Spinal cord (tissue), 10 donors: ENCODE results near the gene DGCR8. TPM values are rescaled to one million over a fixed set of nuclear protein-coding genes. Genes with fewer than 3 reads are reported as not detected.

Experiments used
- DNase-seq, 6 donors: peaks; one replicate each; pipeline versions ENCODE4 v3.0.0 to v3.0.0-alpha.2; 2013 to 2015; ENCODE audit warnings: low spot score in 6 of 6, low read depth in 4 of 6
- H3K27ac ChIP-seq: one replicate; pipeline ENCODE4 v1.5.1; 2013; ENCODE audit warnings: low read depth, low read length, control low read depth
- H3K27me3 ChIP-seq: one replicate; pipeline ENCODE4 v1.6.1; 2013; ENCODE audit warnings: low read length; ENCODE audit not compliant: control insufficient read depth, insufficient read depth
- H3K36me3 ChIP-seq: one replicate; pipeline ENCODE4 v1.6.1; 2013; ENCODE audit warnings: low read length; ENCODE audit not compliant: control insufficient read depth, insufficient read depth
- H3K4me1 ChIP-seq: one replicate; pipeline ENCODE4 v1.6.1; 2013; ENCODE audit warnings: low read length; ENCODE audit not compliant: control insufficient read depth, insufficient read depth
- H3K4me3 ChIP-seq: one replicate; pipeline ENCODE4 v1.5.1; 2013; ENCODE audit warnings: low read depth, low read length, control low read depth
- H3K9me3 ChIP-seq: one replicate; pipeline ENCODE4 v1.6.1; 2013; ENCODE audit warnings: low read length; ENCODE audit not compliant: control insufficient read depth, insufficient read depth
- WGBS: methylation state at CpG from one replicate; pipeline ENCODE4 v1.1.5; 2013; ENCODE audit warnings: missing lambda C conversion rate; ENCODE audit not compliant: insufficient coverage; 5-methylcytosine and 5-hydroxymethylcytosine counted together
- polyA plus RNA-seq, 2 donors: library from polyadenylated mRNA; unstranded; fragments of 120-200 nt; gene quantifications; one replicate each; pipeline ENCODE4 v1.2.1, GENCODE V29; 2013; ENCODE audit not compliant: insufficient read length in 2 of 2
- total RNA-seq, 2 donors: library from RNA; depleted of rRNA in 1 of 2; stranded (reverse); fragments of 120-200 nt in 1 of 2; fragments of >200 nt in 1 of 2; gene quantifications; one replicate each; pipeline versions ENCODE4 v1.2.3 to v1.2.4, GENCODE V29; 2013 to 2014
- donor health status: healthy.

DGCR8 gene
- total and polyA plus RNA-seq, 4 donors: 20.7 to 58.7 (median 39.0) TPM

DNA sequence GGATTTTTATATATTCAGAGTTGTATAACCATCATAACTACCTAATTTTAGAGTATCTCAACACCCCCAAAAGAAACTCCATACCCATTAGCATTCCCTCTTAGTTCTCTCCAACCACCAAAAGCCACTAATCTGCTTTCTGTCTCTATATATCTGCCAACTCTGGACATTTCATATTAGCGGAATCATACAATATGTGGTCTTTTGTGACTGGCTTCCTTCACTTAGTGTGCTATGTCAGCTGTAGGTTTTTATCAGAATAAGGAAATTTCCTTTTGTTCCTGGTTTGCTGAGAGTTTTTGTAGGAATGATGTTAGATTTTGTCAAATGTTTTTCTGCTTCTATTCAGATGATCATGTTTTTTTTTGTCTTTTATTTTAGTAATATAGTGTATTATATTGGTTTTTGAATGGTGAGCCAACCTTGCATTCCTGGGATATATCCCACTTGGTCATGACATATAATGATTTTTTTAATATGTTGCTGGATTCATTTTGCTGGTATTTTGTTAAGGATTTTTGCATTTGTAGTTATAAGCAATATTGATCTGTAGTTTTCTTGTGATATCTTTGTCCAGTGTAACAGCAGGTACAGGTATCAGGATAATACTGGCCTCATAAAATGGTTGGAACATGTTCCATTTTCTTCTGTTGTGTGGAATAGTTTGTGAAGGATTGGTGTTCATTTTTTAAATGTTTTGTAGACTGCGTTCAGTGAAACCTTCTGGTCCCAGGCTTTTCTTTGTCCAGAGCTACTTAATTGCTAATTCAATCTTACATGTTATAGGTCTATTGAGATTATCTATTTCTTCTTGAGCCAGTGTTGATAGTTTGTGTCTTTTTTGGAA lies 16.8 kb downstream of the DGCR8 start:
- H3K27ac ChIP-seq: no peak overlapping the region
- no peaks in the 10 kb centered on the region for H3K4me1 ChIP-seq
- WGBS: no CpG with 5 or more reads among the region's 2 CpGs
- no peak for DNase-seq
- peaks cover 74% of the 10 kb centered on the region for H3K36me3 ChIP-seq
- H3K27me3 ChIP-seq: no peaks in the 10 kb centered on the region
- no peaks in the 10 kb centered on the region for H3K9me3 ChIP-seq
- H3K4me3 ChIP-seq: no peak overlapping the region

- no peaks in the 10 kb centered on the region for H3K4me1 ChIP-seq
- peaks cover 64% of the 10 kb centered on the region for H3K36me3 ChIP-seq
- no peaks in the 10 kb centered on the region for H3K27me3 ChIP-seq
- WGBS: 100% methylated on average over 5 of the region's 6 CpGs
- H3K4me3 ChIP-seq: no peak overlapping the region
- DNase-seq: no peak
- H3K9me3 ChIP-seq: no peaks in the 10 kb centered on the region
- no peak overlapping the region for H3K27ac ChIP-seq
These were observed 19.2 kb downstream of the DGCR8 start for GRCh38 chr22:20099099-20099711.

DNA sequence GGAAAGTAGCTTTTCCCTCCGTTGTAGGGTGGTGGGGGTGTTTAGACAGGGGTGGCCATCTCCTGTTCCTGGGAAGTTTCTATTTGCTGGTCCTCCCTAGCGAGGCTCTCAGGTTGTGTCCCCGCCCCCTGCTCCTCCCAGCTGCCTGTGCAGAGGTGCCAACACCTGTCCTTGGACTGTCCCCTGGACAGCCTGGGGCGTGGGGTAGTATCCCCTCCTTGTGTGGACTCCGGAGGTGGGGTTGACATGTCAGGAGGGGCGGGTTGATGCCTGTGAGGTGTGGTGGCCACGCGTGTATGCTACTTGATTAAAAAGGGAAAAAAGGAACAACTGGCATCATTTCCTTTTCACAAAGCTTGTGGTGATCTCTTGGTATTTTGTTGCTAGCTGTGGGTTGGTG lies 21.6 kb downstream of the DGCR8 start:
- Histone ChIP-seq H3K36me3 (peaks cover 69% of the 10 kb centered on the region), H3K4me1 (no peaks in the 10 kb centered on the region), H3K9me3 (no peaks in the 10 kb centered on the region), H3K27ac (no peak overlapping the region), H3K27me3 (no peaks in the 10 kb centered on the region), H3K4me3 (no peak overlapping the region)
- DNase-seq: no peak
- WGBS: 94% methylated on average over 7 of the region's 8 CpGs

DNA sequence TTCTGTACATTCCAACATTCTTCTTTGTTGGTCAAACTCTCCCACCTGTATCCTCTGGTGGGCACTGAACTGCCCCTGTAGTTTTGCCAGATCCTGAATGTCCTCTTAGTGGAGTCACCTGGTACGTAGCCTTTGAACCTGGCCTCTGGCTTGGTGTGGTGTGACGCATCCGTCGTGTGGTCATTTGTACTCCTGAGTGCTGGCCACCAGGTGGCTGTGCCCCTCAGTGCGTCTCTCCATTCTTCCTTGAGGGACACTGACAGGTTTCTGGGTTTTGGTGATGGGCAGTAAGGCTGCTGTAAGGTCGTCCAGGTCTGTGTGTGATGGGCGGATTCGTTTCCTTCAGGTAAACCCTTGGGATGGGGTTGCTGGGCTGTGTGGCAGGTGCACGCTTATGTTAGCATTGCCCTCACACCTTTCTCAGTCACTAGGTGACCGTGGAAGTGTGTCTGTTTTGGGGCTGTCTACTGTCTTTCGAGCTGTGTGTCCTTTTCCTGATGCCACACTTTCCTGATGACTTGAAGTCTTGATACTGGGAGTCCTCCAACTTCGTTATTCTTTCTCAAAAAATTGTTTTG lies 22.3 kb downstream of the DGCR8 start:
- H3K27me3 ChIP-seq: no peaks in the 10 kb centered on the region
- H3K4me3 ChIP-seq: no peak overlapping the region
- peaks cover 76% of the 10 kb centered on the region for H3K36me3 ChIP-seq
- no peaks in the 10 kb centered on the region for H3K9me3 ChIP-seq
- H3K27ac ChIP-seq: no peak overlapping the region
- no peaks in the 10 kb centered on the region for H3K4me1 ChIP-seq
- 90% methylated on average over 12 of the region's 12 CpGs for WGBS
- no peak for DNase-seq

GRCh38 chr22:20105456-20106204 lies 25.6 kb downstream of the DGCR8 start:
- no peaks in the 10 kb centered on the region for H3K4me1 ChIP-seq
- peaks cover 90% of the 10 kb centered on the region for H3K36me3 ChIP-seq
- DNase-seq: no peak
- no peaks in the 10 kb centered on the region for H3K27me3 ChIP-seq
- WGBS: 76% methylated on average over 3 of the region's 7 CpGs
- H3K27ac ChIP-seq: no peak overlapping the region
- H3K4me3 ChIP-seq: no peak overlapping the region
- H3K9me3 ChIP-seq: no peaks in the 10 kb centered on the region

DNA sequence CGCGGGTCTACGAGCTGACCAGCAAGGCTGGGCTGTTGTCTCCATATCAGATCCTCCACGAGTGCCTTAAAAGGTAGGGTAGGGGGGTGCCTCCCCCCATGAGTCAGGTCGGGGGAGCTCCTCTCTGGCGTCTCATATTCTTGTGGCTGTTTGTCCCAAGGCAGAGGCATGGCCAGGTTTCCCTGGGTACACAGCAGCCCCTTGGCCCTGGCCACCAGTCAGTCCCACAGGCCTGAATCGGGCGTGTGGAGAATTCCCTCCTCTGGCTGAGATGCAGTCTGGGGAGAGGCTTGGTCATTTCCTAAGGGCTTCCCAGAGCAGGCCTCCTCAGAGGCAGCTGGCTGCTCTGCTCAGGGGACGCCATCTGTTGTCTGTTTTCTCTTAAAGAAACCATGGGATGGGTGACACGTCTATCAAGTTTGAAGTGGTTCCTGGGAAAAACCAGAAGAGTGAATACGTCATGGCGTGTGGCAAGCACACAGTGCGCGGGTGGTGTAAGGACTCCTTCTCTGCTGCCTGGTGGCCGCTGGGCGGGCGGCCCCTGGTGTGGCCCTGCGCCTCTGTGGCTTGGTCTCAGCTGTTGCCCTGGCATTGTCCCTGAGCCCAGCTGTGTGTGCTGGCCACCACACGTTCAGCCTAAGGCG lies 26.3 kb downstream of the DGCR8 start:
- Histone ChIP-seq H3K9me3 (no peaks in the 10 kb centered on the region), H3K4me1 (peaks cover 3% of the 10 kb centered on the region), H3K4me3 (no peak overlapping the region), H3K36me3 (peaks cover 90% of the 10 kb centered on the region), H3K27ac (no peak overlapping the region), H3K27me3 (no peaks in the 10 kb centered on the region)
- no peak for DNase-seq
- WGBS: 91% methylated on average over 20 of the region's 20 CpGs

GRCh38 chr22:20106849-20107237 lies 26.8 kb downstream of the DGCR8 start:
- H3K4me3 ChIP-seq: no peak overlapping the region
- over 99% methylated on average over 10 of the region's 10 CpGs for WGBS
- H3K9me3 ChIP-seq: no peaks in the 10 kb centered on the region
- no peaks in the 10 kb centered on the region for H3K27me3 ChIP-seq
- no peak for DNase-seq
- peaks cover 6% of the 10 kb centered on the region for H3K4me1 ChIP-seq
- no peak overlapping the region for H3K27ac ChIP-seq
- H3K36me3 ChIP-seq: peaks cover 91% of the 10 kb centered on the region

GRCh38 chr22:20107471-20107901 lies 27.4 kb downstream of the DGCR8 start:
- Histone ChIP-seq H3K4me3 (no peak overlapping the region), H3K36me3 (peaks cover 92% of the 10 kb centered on the region), H3K27me3 (no peaks in the 10 kb centered on the region), H3K27ac (no peak overlapping the region), H3K4me1 (peaks cover 13% of the 10 kb centered on the region), H3K9me3 (no peaks in the 10 kb centered on the region)
- WGBS: 94% methylated on average over 6 of the region's 7 CpGs
- no peak for DNase-seq
